A549 (cell line): ENCODE data around the gene PDS5B. TPM values are rescaled to one million over a fixed set of nuclear protein-coding genes. Genes with fewer than 3 reads are reported as not detected.
A peak's percentile ranks its signal among the peaks of the same experiment; 100 is the strongest.

ENCODE experiments used
- ATAC-seq, 2 experiments: fragments of 200-7000 bp in 1 of 2; fragments of >200 bp in 1 of 2; cut with Nextera tagmentation in 1 of 2; cut with Tn5 transposase in 1 of 2; 3 replicates each; pipeline versions ENCODE4 v1.8.0 to v1.9.1; 2018 to 2020; ENCODE audit warnings: mild to moderate bottlenecking in 1 of 2, moderate library complexity in 1 of 2
- CTCF ChIA-PET: fragments of 300-600 bp; sonication (Branson Sonifier 250); formaldehyde crosslinking; extraction: SDS; loops from one replicate; lab custom pipeline; 2021; ENCODE audit warnings: antibody characterized with exemption, inconsistent platforms; lab: Yijun Ruan, JAX
- POLR2A ChIA-PET: fragments of 350-600 bp; formaldehyde crosslinking; extraction: SDS; loops from one replicate; lab custom pipeline; 2021; ENCODE audit warnings: antibody characterized with exemption, inconsistent platforms; lab: Yijun Ruan, JAX
- DNase-seq, 2 experiments: peaks; one replicate each; pipeline versions ENCODE4 v3.0.0 to v3.0.0-alpha.2; 2011 to 2016; ENCODE audit warnings: low read depth in 1 of 2, low spot score in 1 of 2
- FAIRE-seq: peaks from 2 replicates; lab custom pipeline; 2011; peaks lifted over from hg19 to GRCh38; lab: Jason Lieb, UNC
- H3K27ac ChIP-seq, 2 experiments: fragments of >200 bp; sonication (Bioruptor Twin); formaldehyde crosslinking; 3 replicates each; pipeline ENCODE4 v1.5.1; 2016 to 2017
- H3K4me1 ChIP-seq: fragments of >200 bp; sonication (Bioruptor Twin); formaldehyde crosslinking; 3 replicates; pipeline ENCODE4 v1.6.1; 2016
- H3K4me2 ChIP-seq: fragments of >200 bp; sonication (Bioruptor Twin); formaldehyde crosslinking; 3 replicates; pipeline ENCODE4 v1.6.1; 2016
- H3K4me3 ChIP-seq: fragments of >200 bp; sonication (Bioruptor Twin); formaldehyde crosslinking; 3 replicates; pipeline ENCODE4 v1.5.1; 2016
- H3K9me3 ChIP-seq: fragments of >200 bp; sonication (Bioruptor Twin); formaldehyde crosslinking; 3 replicates; pipeline ENCODE4 v1.6.1; 2016
- ATOH8 ChIP-seq: fragments of 250-450 bp; sonication (Bioruptor Pico); IDR thresholded peaks from 2 replicates; pipeline ENCODE4 v1.5.0; 2020; ENCODE audit warnings: low read depth, mild to moderate bottlenecking, moderate library complexity
- CEBPB ChIP-seq, 2 experiments: fragments of >200 bp in 1 of 2; sonication (Bioruptor Twin) in 1 of 2; formaldehyde crosslinking in 1 of 2; IDR thresholded peaks; 2 replicates each; pipeline ENCODE4 v1.6.1; 2012 to 2016
- CHD2 ChIP-seq: fragments of 150-350 bp; IDR thresholded peaks from 2 replicates; pipeline ENCODE4 v1.6.1; 2014; ENCODE audit warnings: low read length; ENCODE audit not compliant: partially characterized antibody
- EHF ChIP-seq: fragments of 250-450 bp; sonication (Bioruptor Pico); IDR thresholded peaks from 2 replicates; pipeline ENCODE4 v1.5.0; 2020; ENCODE audit warnings: mild to moderate bottlenecking
- EP300 ChIP-seq, 2 experiments: fragments of >200 bp; sonication (Bioruptor Twin); formaldehyde crosslinking; IDR thresholded peaks; 2 replicates in 1 of 2; 3 replicates in 1 of 2; pipeline ENCODE4 v1.6.1; 2016 to 2017
- FOSL2 ChIP-seq, 2 experiments: fragments of 450-650 bp in 1 of 2; fragments of >200 bp in 1 of 2; sonication (Bioruptor Twin) in 1 of 2; formaldehyde crosslinking; IDR thresholded peaks; 2 replicates each; pipeline versions ENCODE4 v1.5.0 to v1.6.1; 2016 to 2020; ENCODE audit warnings: mild to moderate bottlenecking in 1 of 2, moderate library complexity in 1 of 2
- FOXS1 ChIP-seq: fragments of 250-450 bp; sonication (Bioruptor Pico); IDR thresholded peaks from 2 replicates; pipeline ENCODE4 v1.5.0; 2020; ENCODE audit warnings: mild to moderate bottlenecking, moderate library complexity
- HDAC2 ChIP-seq: fragments of 200-600 bp; sonication (generic); IDR thresholded peaks from 2 replicates; pipeline ENCODE4 v1.6.1; 2016
- HEYL ChIP-seq: fragments of 250-450 bp; sonication (Bioruptor Pico); IDR thresholded peaks from 2 replicates; pipeline ENCODE4 v1.8.0; 2021; ENCODE audit warnings: mild to moderate bottlenecking, moderate library complexity
- HOXB13 ChIP-seq: fragments of 250-450 bp; sonication (Bioruptor Pico); IDR thresholded peaks from 2 replicates; pipeline ENCODE4 v1.5.0; 2020; ENCODE audit warnings: low read depth, mild to moderate bottlenecking, moderate library complexity
- HOXB5 ChIP-seq: fragments of 250-450 bp; sonication (Bioruptor Pico); IDR thresholded peaks from 2 replicates; pipeline ENCODE4 v1.5.0; 2020; ENCODE audit warnings: mild to moderate bottlenecking, moderate library complexity
- JUN ChIP-seq, 2 experiments: fragments of >200 bp; sonication (Bioruptor Twin); formaldehyde crosslinking; IDR thresholded peaks; 2 replicates in 1 of 2; 3 replicates in 1 of 2; pipeline ENCODE4 v1.6.1; 2016 to 2017
- KDM1A ChIP-seq: fragments of 200-600 bp; sonication (generic); IDR thresholded peaks from 2 replicates; pipeline ENCODE4 v1.6.1; 2016; ENCODE audit warnings: low read depth, mild to moderate bottlenecking
- MAX ChIP-seq: IDR thresholded peaks from 2 replicates; pipeline ENCODE4 v1.6.1; 2012
- MYC ChIP-seq: IDR thresholded peaks from 2 replicates; pipeline ENCODE4 v1.6.1; 2012; ENCODE audit warnings: mild to moderate bottlenecking, inconsistent platforms, low read length, improper control_type of control experiment, borderline replicate concordance
- NFE2L2 ChIP-seq: fragments of 150-350 bp; conservative IDR thresholded peaks from 2 replicates; pipeline ENCODE4 v1.6.1; 2014; ENCODE audit warnings: low read length
- POLR2A ChIP-seq: IDR thresholded peaks from 2 replicates; pipeline ENCODE4 v1.6.1; 2012; ENCODE audit warnings: mild to moderate bottlenecking, low read length
- POLR2AphosphoS2 ChIP-seq: conservative IDR thresholded peaks from 2 replicates; pipeline ENCODE4 v1.6.1; 2012; ENCODE audit warnings: low read length, improper control_type of control experiment, inconsistent platforms
- RAD21 ChIP-seq, 2 experiments: fragments of >200 bp in 1 of 2; sonication (Bioruptor Twin) in 1 of 2; formaldehyde crosslinking in 1 of 2; IDR thresholded peaks in 1 of 2; conservative IDR thresholded peaks in 1 of 2; 2 replicates in 1 of 2; 3 replicates in 1 of 2; pipeline ENCODE4 v1.6.1; 2012 to 2018; ENCODE audit warnings: inconsistent platforms in 1 of 2
- RCOR1 ChIP-seq: fragments of 150-350 bp; IDR thresholded peaks from 2 replicates; pipeline ENCODE4 v1.6.1; 2014; ENCODE audit warnings: antibody characterized with exemption, low read length, low read depth
- RNF2 ChIP-seq: fragments of 200-600 bp; sonication (generic); IDR thresholded peaks from 2 replicates; pipeline ENCODE4 v1.6.1; 2016; ENCODE audit warnings: low read depth, mild to moderate bottlenecking, antibody characterized with exemption, moderate library complexity, borderline replicate concordance
- SMC3 ChIP-seq: fragments of >200 bp; sonication (Bioruptor Twin); formaldehyde crosslinking; IDR thresholded peaks from 3 replicates; pipeline ENCODE4 v1.6.1; 2018; ENCODE audit warnings: inconsistent platforms
- ZC3H11A ChIP-seq: fragments of 450-650 bp; IDR thresholded peaks from 2 replicates; pipeline ENCODE4 v1.6.1; 2014; ENCODE audit warnings: antibody characterized with exemption, mild to moderate bottlenecking
- ZNF302 ChIP-seq: fragments of 250-450 bp; sonication (Bioruptor Pico); IDR thresholded peaks from 2 replicates; pipeline ENCODE4 v1.9.0; 2021; ENCODE audit warnings: inconsistent platforms, mild to moderate bottlenecking, moderate library complexity
- WGBS: methylation state at CpG from one replicate; pipeline ENCODE4 v1.1.6; 2017; ENCODE audit errors: missing lambda C conversion rate; 5-methylcytosine and 5-hydroxymethylcytosine counted together
- polyA plus RNA-seq, 4 experiments: library from polyadenylated mRNA; depleted of rRNA in 3 of 4; stranded (reverse); fragments of >200 nt; fragmentation: RNase III in 1 of 4; extraction: RNeasy Plus Mini Kit Qiagen cat#74134 plus additional on column Dnase treatment in 1 of 4; gene quantifications; 2 replicates in 3 of 4; 3 replicates in 1 of 4; pipeline ENCODE4 v1.2.3, GENCODE V29; 2011 to 2017
- TF ChIP-seq, protein P1 (sequence below): fragments of 250-450 bp; sonication (Bioruptor Pico); IDR thresholded peaks from 2 replicates; pipeline ENCODE4 v1.5.0; 2021; ENCODE audit warnings: mild to moderate bottlenecking, moderate library complexity, borderline replicate concordance
- TF ChIP-seq, protein P2 (sequence below): IDR thresholded peaks from 2 replicates; pipeline ENCODE4 v1.6.1; 2012; ENCODE audit warnings: low read depth, borderline replicate concordance
- TF ChIP-seq, protein P3 (sequence below): fragments of >200 bp; sonication (Bioruptor Twin); formaldehyde crosslinking; IDR thresholded peaks from 3 replicates; pipeline ENCODE4 v1.5.1; 2016

Gene PDS5B
- polyA plus RNA-seq, 2 of the 4 experiments (the other 2 are of a cell fraction) = 10.6 to 16.0 TPM

DNA sequence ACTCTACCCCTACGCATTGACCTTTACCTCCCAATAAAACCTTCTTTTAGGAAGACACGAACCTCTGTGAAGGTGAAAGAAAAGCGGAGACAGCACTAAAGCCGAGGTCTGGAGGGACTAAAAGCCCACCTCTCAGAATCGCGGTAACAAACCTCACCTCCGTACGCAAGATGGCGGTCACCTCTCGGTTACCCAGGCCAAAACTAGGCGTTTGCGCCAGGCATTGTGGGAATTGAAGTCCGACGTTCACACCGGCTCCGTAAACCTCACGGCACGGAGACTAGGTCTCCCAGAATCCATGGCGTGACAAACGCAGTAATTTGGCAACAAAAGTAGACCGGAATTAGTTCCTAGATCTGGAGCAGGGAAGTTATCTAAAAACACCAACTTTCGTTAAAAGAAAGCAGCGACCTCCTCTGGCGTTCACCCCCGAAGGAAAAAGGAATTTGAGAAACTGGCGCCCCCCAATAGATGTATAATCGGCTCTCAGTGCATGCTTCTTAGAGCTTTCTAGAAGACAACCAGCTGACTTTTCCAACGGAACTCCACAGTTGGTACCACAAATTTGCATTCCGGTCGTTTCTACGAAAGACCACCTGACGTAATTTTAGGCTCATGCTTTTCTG is 47.5 kb upstream of the PDS5B start, which contains the start of gene N4BP2L2:
Gene N4BP2L2, minus strand, starts transcription at position 175 of the 626 bp plus-strand sequence. CDS start 1,768 bp downstream, outside the sequence.
- peak within 1 kb of the TSS; percentile 84 to 97 for H3K27ac ChIP-seq
- peak; percentile 25; the same call in 1 of the 3 replicates for TF ChIP-seq SMC3
- TF ChIP-seq HDAC2 = no peak
- no peak for TF ChIP-seq RNF2
- TF ChIP-seq ZC3H11A = no peak
- TF ChIP-seq, protein P1, sequence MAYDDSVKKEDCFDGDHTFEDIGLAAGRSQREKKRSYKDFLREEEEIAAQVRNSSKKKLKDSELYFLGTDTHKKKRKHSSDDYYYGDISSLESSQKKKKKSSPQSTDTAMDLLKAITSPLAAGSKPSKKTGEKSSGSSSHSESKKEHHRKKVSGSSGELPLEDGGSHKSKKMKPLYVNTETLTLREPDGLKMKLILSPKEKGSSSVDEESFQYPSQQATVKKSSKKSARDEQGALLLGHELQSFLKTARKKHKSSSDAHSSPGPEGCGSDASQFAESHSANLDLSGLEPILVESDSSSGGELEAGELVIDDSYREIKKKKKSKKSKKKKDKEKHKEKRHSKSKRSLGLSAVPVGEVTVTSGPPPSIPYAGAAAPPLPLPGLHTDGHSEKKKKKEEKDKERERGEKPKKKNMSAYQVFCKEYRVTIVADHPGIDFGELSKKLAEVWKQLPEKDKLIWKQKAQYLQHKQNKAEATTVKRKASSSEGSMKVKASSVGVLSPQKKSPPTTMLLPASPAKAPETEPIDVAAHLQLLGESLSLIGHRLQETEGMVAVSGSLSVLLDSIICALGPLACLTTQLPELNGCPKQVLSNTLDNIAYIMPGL (CRISPR knock-in tag) = no peak
- TF ChIP-seq, protein P2, sequence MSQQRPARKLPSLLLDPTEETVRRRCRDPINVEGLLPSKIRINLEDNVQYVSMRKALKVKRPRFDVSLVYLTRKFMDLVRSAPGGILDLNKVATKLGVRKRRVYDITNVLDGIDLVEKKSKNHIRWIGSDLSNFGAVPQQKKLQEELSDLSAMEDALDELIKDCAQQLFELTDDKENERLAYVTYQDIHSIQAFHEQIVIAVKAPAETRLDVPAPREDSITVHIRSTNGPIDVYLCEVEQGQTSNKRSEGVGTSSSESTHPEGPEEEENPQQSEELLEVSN = peak; percentile 69; the same call in 1 of the 2 replicates
- no peak for TF ChIP-seq HOXB13 (CRISPR knock-in tag)
- no peak for TF ChIP-seq NFE2L2
- TF ChIP-seq JUN (IDR thresholded peaks at IDR 0.05) = peak; percentile 59 to 67; a peak in 3 of 5 replicates
- no peak for TF ChIP-seq CHD2
- TF ChIP-seq FOSL2 (IDR thresholded peaks at IDR 0.05) = no peak
- TF ChIP-seq FOSL2 (CRISPR knock-in tag; IDR thresholded peaks at IDR 0.05) = no peak
- peak; percentile 28 to 61; a peak in 3 of 4 replicates for TF ChIP-seq CEBPB (IDR thresholded peaks at IDR 0.05)
- TF ChIP-seq EP300 (IDR thresholded peaks at IDR 0.05) = no peak
- TF ChIP-seq MAX = peak; percentile 79
- TF ChIP-seq RAD21 (conservative IDR thresholded peaks at IDR 0.05 in 1 of 2, IDR thresholded peaks at IDR 0.05 in 1 of 2) = peak in 1 of 2 experiments; percentile 14; a peak in 2 of 5 replicates
- no peak for TF ChIP-seq KDM1A
- TF ChIP-seq ZNF302 (CRISPR knock-in tag) = no peak
- TF ChIP-seq POLR2AphosphoS2 = no peak
- no peak for TF ChIP-seq RCOR1
- TF ChIP-seq HEYL (CRISPR knock-in tag) = no peak
- no peak for TF ChIP-seq FOXS1 (CRISPR knock-in tag)
- no peak for TF ChIP-seq EHF
- TF ChIP-seq ATOH8 (CRISPR knock-in tag) = no peak
- no peak for TF ChIP-seq MYC
- TF ChIP-seq, protein P3, sequence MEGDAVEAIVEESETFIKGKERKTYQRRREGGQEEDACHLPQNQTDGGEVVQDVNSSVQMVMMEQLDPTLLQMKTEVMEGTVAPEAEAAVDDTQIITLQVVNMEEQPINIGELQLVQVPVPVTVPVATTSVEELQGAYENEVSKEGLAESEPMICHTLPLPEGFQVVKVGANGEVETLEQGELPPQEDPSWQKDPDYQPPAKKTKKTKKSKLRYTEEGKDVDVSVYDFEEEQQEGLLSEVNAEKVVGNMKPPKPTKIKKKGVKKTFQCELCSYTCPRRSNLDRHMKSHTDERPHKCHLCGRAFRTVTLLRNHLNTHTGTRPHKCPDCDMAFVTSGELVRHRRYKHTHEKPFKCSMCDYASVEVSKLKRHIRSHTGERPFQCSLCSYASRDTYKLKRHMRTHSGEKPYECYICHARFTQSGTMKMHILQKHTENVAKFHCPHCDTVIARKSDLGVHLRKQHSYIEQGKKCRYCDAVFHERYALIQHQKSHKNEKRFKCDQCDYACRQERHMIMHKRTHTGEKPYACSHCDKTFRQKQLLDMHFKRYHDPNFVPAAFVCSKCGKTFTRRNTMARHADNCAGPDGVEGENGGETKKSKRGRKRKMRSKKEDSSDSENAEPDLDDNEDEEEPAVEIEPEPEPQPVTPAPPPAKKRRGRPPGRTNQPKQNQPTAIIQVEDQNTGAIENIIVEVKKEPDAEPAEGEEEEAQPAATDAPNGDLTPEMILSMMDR = peak; percentile 63
- TF ChIP-seq POLR2A = no peak
- TF ChIP-seq HOXB5 (CRISPR knock-in tag) = no peak
- TF ChIP-seq, all 56 proteins: peak for 7
- WGBS = under 1% methylated on average over 28 of the region's 32 CpGs
- Histone ChIP-seq H3K4me1 (peaks cover 13% of the 10 kb centered on the region; the same call in 2 of the 3 replicates), H3K9me3 (no peaks in the 10 kb centered on the region), H3K4me3 (peak within 1 kb of the TSS; percentile 95), H3K4me2 (peak within 1 kb of the TSS; percentile 90)
- peak; percentile 79 to 95 for DNase-seq
- FAIRE-seq = peak; percentile 46
- ChIA-PET POLR2A (no interaction called here), CTCF (interaction anchor here (0.5 to 1.7 kb wide), 4 partner anchors 12 to 1005 kb away, joined by 3 to 5 read pairs (median 4); no protein-coding TSS in a partner anchor)
- ATAC-seq = peak; percentile 98 to 99
